AG10803 (cell line): ENCODE measurements around the gene SPDYC.

Experiments used
- DNase-seq: peaks from one replicate; pipeline ENCODE4 v3.0.0; 2010; ENCODE audit warnings: low read depth
- H3K4me3 ChIP-seq: 2 replicates; pipeline ENCODE4 v1.5.1; 2011; ENCODE audit warnings: mild to moderate bottlenecking, low read length, control low read depth
- TF ChIP-seq, protein P1 (sequence below): conservative IDR thresholded peaks from 2 replicates; pipeline ENCODE4 v1.5.1; 2011; ENCODE audit warnings: mild to moderate bottlenecking, low read length, control low read depth, inconsistent platforms

Gene SPDYC

DNA sequence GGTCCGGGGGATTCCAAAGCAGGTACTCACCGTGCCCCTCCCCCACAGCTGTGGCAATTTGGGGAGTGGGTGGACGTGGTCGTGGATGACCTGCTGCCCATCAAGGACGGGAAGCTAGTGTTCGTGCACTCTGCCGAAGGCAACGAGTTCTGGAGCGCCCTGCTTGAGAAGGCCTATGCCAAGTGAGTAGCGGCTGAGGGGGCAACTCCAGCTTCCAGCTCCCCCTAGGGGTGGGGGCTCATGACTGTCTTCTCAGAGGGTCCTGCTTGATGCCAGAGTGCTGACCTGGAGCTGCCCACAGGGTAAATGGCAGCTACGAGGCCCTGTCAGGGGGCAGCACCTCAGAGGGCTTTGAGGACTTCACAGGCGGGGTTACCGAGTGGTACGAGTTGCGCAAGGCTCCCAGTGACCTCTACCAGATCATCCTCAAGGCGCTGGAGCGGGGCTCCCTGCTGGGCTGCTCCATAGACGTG lies 15.9 kb downstream of the SPDYC start:
- H3K4me3 ChIP-seq = no peak overlapping the region
- TF ChIP-seq, protein P1, sequence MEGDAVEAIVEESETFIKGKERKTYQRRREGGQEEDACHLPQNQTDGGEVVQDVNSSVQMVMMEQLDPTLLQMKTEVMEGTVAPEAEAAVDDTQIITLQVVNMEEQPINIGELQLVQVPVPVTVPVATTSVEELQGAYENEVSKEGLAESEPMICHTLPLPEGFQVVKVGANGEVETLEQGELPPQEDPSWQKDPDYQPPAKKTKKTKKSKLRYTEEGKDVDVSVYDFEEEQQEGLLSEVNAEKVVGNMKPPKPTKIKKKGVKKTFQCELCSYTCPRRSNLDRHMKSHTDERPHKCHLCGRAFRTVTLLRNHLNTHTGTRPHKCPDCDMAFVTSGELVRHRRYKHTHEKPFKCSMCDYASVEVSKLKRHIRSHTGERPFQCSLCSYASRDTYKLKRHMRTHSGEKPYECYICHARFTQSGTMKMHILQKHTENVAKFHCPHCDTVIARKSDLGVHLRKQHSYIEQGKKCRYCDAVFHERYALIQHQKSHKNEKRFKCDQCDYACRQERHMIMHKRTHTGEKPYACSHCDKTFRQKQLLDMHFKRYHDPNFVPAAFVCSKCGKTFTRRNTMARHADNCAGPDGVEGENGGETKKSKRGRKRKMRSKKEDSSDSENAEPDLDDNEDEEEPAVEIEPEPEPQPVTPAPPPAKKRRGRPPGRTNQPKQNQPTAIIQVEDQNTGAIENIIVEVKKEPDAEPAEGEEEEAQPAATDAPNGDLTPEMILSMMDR = no peak
- DNase-seq = no peak

DNA sequence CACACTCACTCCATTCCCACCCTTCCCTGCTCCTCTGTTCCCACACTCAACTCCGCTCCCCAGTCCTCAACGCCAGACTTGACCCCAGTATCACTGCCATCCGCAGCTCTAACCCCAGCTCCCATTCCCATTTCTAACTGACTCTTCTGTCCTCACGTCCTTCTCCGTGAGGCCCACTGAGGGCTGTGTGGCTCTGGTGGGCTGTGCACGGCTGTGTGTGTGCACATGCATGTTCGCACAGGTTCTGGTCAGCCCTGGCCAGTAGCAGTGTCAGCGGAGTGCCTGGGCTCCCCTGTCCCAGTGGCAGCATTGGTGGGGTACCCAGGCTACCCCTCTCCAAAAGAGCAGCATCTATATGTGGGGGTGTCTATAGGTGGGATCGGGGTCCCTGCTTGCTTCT lies 16.7 kb downstream of the SPDYC start:
- no peak for DNase-seq
- H3K4me3 ChIP-seq = no peak overlapping the region
- TF ChIP-seq, protein P1 = no peak

DNA sequence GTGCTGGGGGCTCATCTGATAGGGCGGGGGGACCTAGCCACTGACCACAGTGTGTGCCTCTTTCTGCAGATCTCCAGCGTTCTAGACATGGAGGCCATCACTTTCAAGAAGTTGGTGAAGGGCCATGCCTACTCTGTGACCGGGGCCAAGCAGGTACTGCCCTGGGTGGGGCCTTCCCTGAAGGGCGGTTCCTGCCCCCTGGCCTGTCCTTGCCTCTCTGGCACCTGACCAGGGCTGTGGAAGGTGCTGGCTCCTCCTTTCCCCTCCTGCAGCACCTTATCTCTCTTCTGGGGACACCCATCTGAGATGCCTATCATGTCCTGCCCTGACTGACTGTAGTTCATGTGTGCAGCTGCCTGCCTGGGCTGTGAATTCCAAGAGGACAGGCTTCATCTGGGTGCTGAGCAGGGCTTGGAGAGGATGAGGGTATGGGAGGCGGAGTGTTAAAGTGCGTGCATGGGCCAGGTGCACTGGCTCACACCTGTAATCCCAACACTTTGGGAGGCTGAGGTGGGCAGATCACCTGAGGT lies 17.2 kb downstream of the SPDYC start:
- H3K4me3 ChIP-seq = no peak overlapping the region
- no peak for DNase-seq
- TF ChIP-seq, protein P1 = no peak

DNA sequence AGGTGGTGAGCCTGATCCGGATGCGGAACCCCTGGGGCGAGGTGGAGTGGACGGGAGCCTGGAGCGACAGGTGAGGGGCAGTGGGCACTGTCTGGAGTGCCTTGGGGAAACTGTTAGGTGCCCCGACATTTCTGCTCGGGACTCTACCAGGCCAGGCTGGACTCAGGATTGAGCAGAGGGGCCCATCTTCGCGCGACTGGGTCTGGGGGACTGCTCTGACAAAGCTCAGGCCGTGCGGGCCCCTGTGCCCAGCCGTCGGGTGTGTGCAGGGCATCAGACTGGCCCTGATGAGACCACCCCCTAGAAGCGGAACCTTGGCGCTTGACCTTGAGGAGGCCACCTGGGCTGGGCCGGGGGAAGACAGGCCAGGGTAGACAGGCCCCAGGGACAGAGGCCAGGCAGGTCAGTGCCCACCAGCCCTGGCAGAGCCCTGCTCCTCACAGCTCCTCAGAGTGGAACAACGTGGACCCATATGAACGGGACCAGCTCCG lies 18.0 kb downstream of the SPDYC start:
- TF ChIP-seq, protein P1 = no peak
- no peak for DNase-seq
- H3K4me3 ChIP-seq = no peak overlapping the region

DNA sequence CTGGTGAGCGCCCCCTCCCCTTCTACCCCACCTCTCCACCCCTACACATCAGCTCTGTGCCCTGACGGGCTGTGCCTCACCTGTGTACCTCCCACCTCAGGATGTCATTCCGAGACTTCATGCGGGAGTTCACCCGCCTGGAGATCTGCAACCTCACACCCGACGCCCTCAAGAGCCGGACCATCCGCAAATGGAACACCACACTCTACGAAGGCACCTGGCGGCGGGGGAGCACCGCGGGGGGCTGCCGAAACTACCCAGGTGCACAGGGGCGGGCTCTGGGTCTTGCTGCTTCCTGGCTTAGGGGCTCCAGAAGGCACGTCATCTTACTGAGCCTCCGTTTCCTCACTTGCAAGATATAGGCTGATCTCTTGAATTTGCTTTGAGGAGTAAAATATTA lies 18.5 kb downstream of the SPDYC start:
- no peak for DNase-seq
- TF ChIP-seq, protein P1 = no peak
- no peak overlapping the region for H3K4me3 ChIP-seq

DNA sequence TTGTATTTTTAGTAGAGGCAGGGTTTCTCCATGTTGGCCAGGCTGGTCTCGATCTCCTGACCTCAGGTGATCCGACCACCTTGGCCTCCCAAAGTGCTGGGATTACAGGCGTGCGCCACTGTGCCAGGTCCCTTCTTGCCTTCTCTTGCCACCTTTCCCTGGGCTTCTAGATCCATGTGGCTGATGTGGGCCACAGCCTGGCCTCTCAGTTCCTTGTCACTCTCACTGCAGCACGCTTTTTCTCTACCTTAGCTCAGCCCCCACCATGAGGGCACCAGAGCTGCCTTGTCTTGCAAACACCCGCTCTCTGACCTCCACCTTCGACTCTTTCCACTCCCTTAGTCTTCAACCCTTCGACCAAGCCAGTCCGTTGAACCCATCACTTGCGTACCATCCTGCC lies 19.2 kb downstream of the SPDYC start:
- no peak for DNase-seq
- no peak overlapping the region for H3K4me3 ChIP-seq
- TF ChIP-seq, protein P1 = no peak

DNA sequence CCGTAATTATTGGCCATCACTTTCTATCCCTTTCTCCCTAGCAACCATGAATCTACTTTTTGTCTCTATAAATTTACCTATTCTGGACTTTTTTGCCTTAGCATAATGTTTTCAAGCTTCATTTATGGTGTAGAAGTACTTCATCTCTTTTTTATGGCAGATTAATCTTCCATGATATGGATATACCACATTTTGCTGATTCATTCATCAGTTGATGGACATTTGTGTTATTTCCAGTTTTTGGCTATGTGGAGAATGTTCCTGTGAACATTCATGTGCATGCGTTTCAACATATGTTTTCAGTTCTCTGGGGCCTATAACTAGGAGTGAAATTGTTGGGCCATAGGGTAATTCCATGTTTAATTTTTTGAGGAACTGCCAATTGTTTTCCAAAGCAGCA lies 24.5 kb downstream of the SPDYC start:
- TF ChIP-seq, protein P1 = no peak
- no peak overlapping the region for H3K4me3 ChIP-seq
- DNase-seq = no peak
